PC-9 (cell line): ENCODE data around the gene ZNF512. TPM values are rescaled to one million over a fixed set of nuclear protein-coding genes. Genes with fewer than 3 reads are reported as not detected.
A peak's percentile ranks its signal among the peaks of the same experiment; 100 is the strongest.
"Not testable (repeated sequence)": the region's sequence is repeated elsewhere in the genome, so short reads cannot be mapped to it uniquely, and the experiment has no call there.

Experiments used
- BruUV-seq: library from RNA; stranded (reverse); fragments of 400-500 nt; replicated peaks from 2 replicates; lab custom pipeline; 2021; lab: Mats Ljungman, UMichigan
- CTCF ChIA-PET: fragments of 300-600 bp; sonication (Branson Sonifier 250); formaldehyde crosslinking; loops from one replicate; lab custom pipeline; 2022; ENCODE audit warnings: antibody characterized with exemption; lab: Charles Lee
- POLR2A ChIA-PET: fragments of 300-600 bp; sonication (Branson Sonifier 250); formaldehyde crosslinking; loops from one replicate; lab custom pipeline; 2022; ENCODE audit warnings: antibody characterized with exemption; ENCODE audit not compliant: unreplicated experiment; lab: Charles Lee
- DNase-seq, 2 experiments: peaks; one replicate each; pipeline versions ENCODE4 v3.0.0 to v3.0.0-alpha.2; 2015 to 2022; ENCODE audit warnings: mixed read lengths in 1 of 2
- H2AFZ ChIP-seq: fragments of 200-600 bp; sonication (generic); 2 replicates; pipeline ENCODE4 v1.8.1; 2017; ENCODE audit warnings: antibody characterized with exemption
- H3F3A ChIP-seq: fragments of 200-600 bp; sonication (generic); 2 replicates; pipeline ENCODE4 v1.8.1; 2017; ENCODE audit warnings: antibody characterized with exemption, mild to moderate bottlenecking, low read depth; ENCODE audit not compliant: insufficient read depth
- H3K27ac ChIP-seq: fragments of 200-600 bp; sonication (generic); 2 replicates; pipeline ENCODE4 v1.6.1; 2016; ENCODE audit warnings: mixed run types
- H3K27me3 ChIP-seq: fragments of 200-600 bp; sonication (generic); 2 replicates; pipeline ENCODE4 v1.6.1; 2016; ENCODE audit warnings: low read depth, mixed run types; ENCODE audit not compliant: insufficient read depth
- H3K36me3 ChIP-seq: fragments of 200-600 bp; sonication (generic); 2 replicates; pipeline ENCODE4 v1.6.1; 2016; ENCODE audit warnings: low read depth, mixed run types
- H3K4me1 ChIP-seq: fragments of 200-600 bp; sonication (generic); replicated peaks from 2 replicates; pipeline ENCODE4 v1.6.1; 2016; ENCODE audit warnings: mixed run types; ENCODE audit not compliant: insufficient read depth
- H3K4me2 ChIP-seq: fragments of 200-600 bp; sonication (generic); 2 replicates; pipeline ENCODE4 v1.6.1; 2017; ENCODE audit warnings: mixed run types
- H3K4me3 ChIP-seq: fragments of 200-600 bp; sonication (generic); 2 replicates; pipeline ENCODE4 v1.6.1; 2016; ENCODE audit warnings: mixed run types
- H3K79me2 ChIP-seq: fragments of 200-600 bp; sonication (generic); 2 replicates; pipeline ENCODE4 v1.6.1; 2017; ENCODE audit warnings: low read depth, mixed run types
- H3K9me2 ChIP-seq: fragments of 200-600 bp; sonication (generic); 2 replicates; pipeline ENCODE4 v1.8.1; 2017; ENCODE audit warnings: mild to moderate bottlenecking; ENCODE audit not compliant: insufficient read depth
- H3K9me3 ChIP-seq: fragments of 200-600 bp; sonication (generic); 2 replicates; pipeline ENCODE4 v1.8.1; 2016; ENCODE audit warnings: low read depth; ENCODE audit not compliant: insufficient read depth
- H4K20me1 ChIP-seq: fragments of 200-600 bp; sonication (generic); 2 replicates; pipeline ENCODE4 v1.8.1; 2017; ENCODE audit not compliant: insufficient read depth
- EZH2 ChIP-seq: fragments of 200-600 bp; sonication (generic); IDR thresholded peaks from 2 replicates; pipeline ENCODE4 v1.8.0; 2017; ENCODE audit warnings: antibody characterized with exemption, low read depth
- intact Hi-C: fragments of 100-400 bp; cut with micrococcal nuclease; formaldehyde crosslinking; loops from one replicate; pipeline ENCODE4 v1.10.0; 2022; ENCODE audit not compliant: unreplicated experiment
- total RNA-seq: library from RNA; stranded (reverse); gene quantifications from 2 replicates; pipeline ENCODE4 v1.2.3, GENCODE V29; 2021
- TF ChIP-seq, protein P1 (sequence below): fragments of 200-600 bp; sonication (generic); conservative IDR thresholded peaks from 2 replicates; pipeline ENCODE4 v1.6.1; 2017; ENCODE audit warnings: mixed run types, antibody characterized with exemption, mild to moderate bottlenecking, moderate library complexity

Gene ZNF512
- total RNA-seq, 1 experiment from 2014 or later, result 40.6 TPM

GRCh38 chr2:27621524-27621923 lies 38.7 kb downstream of the ZNF512 start:
- Histone ChIP-seq H4K20me1 (no peaks in the 10 kb centered on the region; the same call in 1 of the 2 replicates), H3K36me3 (peaks cover 46% of the 10 kb centered on the region), H3K9me3 (no peaks in the 10 kb centered on the region), H3K27ac (no peak overlapping the region), H3K27me3 (no peaks in the 10 kb centered on the region), H3K4me1 (peaks cover 7% of the 10 kb centered on the region), H2AFZ (no peak overlapping the region), H3K9me2 (no peaks in the 10 kb centered on the region), H3K4me2 (no peak overlapping the region), H3K79me2 (no peaks in the 10 kb centered on the region), H3F3A (peaks cover 21% of the 10 kb centered on the region), H3K4me3 (no peak overlapping the region)
- no TSS peak for BruUV-seq
- CTCF ChIA-PET, result interaction anchor here (0.6 kb wide), 1 partner anchor 167 kb away, joined by 4 read pairs; no protein-coding TSS in a partner anchor
- TF ChIP-seq, protein P1, sequence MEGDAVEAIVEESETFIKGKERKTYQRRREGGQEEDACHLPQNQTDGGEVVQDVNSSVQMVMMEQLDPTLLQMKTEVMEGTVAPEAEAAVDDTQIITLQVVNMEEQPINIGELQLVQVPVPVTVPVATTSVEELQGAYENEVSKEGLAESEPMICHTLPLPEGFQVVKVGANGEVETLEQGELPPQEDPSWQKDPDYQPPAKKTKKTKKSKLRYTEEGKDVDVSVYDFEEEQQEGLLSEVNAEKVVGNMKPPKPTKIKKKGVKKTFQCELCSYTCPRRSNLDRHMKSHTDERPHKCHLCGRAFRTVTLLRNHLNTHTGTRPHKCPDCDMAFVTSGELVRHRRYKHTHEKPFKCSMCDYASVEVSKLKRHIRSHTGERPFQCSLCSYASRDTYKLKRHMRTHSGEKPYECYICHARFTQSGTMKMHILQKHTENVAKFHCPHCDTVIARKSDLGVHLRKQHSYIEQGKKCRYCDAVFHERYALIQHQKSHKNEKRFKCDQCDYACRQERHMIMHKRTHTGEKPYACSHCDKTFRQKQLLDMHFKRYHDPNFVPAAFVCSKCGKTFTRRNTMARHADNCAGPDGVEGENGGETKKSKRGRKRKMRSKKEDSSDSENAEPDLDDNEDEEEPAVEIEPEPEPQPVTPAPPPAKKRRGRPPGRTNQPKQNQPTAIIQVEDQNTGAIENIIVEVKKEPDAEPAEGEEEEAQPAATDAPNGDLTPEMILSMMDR, result no peak
- no peak for TF ChIP-seq EZH2
- intact Hi-C loops, result no loop called here
- DNase-seq, result no peak
- POLR2A ChIA-PET, result no interaction called here

DNA sequence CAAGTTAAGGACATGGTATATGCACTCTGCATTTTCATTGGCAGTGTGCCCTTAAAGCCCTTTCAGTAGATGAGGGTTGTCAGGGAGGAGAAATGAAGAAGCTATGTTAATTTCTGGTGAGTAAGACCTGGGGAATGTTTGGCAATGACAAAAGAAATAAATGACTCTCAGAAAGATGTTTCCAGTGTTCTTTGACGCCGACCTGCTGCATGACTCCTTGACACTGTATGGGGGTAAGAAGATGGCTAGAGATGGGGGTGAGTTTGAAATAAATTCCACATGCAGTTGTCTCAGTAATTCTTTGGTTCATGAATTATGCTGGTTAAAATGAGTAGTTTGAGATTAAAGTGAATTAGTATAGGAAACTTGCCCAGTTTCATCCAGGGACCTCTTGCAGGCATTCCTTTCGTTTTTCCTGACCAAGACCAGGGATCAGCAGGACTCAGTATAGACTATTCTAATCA lies 40.1 kb downstream of the ZNF512 start:
- Histone ChIP-seq H4K20me1 (no peaks in the 10 kb centered on the region; the same call in 1 of the 2 replicates), H2AFZ (no peak overlapping the region), H3K79me2 (no peaks in the 10 kb centered on the region), H3K9me2 (no peaks in the 10 kb centered on the region), H3K27ac (no peak overlapping the region), H3K4me3 (no peak overlapping the region), H3K27me3 (no peaks in the 10 kb centered on the region), H3K4me2 (no peak overlapping the region), H3K9me3 (no peaks in the 10 kb centered on the region), H3F3A (peaks cover 28% of the 10 kb centered on the region), H3K36me3 (peaks cover 39% of the 10 kb centered on the region), H3K4me1 (peaks cover 21% of the 10 kb centered on the region)
- TF ChIP-seq, protein P1, result no peak
- TF ChIP-seq EZH2, result no peak
- CTCF ChIA-PET, result no interaction called here
- BruUV-seq, result no TSS peak
- intact Hi-C loops, result no loop called here
- no peak for DNase-seq
- POLR2A ChIA-PET, result no interaction called here

DNA sequence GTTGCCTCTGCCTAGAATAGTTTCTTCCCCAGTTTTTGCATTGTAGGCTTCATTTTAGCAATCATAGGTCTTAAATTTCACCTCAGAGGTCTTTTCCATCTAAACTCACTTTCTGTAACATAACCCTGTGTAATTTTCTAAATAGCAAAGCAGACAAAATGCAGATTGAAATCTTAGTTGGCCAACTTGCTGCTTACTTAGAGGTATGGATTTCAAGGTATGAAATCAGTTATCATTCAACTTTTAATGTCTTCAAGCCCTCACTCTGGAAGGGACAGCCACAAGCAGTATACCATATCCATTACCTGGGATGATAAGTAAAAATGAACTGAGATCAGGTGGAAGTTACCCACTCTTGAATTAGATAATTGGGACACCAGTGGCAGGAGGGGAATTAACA lies 42.1 kb downstream of the ZNF512 start:
- no peak overlapping the region for H2AFZ ChIP-seq
- no peak overlapping the region for H3K4me3 ChIP-seq
- intact Hi-C loops, result loop anchor here (5.0 kb wide), 2 partner anchors 218 to 303 kb away; partner anchors contain the start of genes MPV17 and PPM1G
- TF ChIP-seq EZH2, result no peak
- TF ChIP-seq, protein P1, result no peak
- H3K36me3 ChIP-seq, result peaks cover 35% of the 10 kb centered on the region
- no peaks in the 10 kb centered on the region for H3K9me3 ChIP-seq
- peaks cover 10% of the 10 kb centered on the region; the same call in 1 of the 2 replicates for H3K79me2 ChIP-seq
- no peak overlapping the region for H3K27ac ChIP-seq
- no peaks in the 10 kb centered on the region for H4K20me1 ChIP-seq
- ChIA-PET POLR2A (no interaction called here), CTCF (no interaction called here)
- no peak overlapping the region for H3K4me2 ChIP-seq
- no TSS peak for BruUV-seq
- no peaks in the 10 kb centered on the region for H3K9me2 ChIP-seq
- no peak for DNase-seq
- peaks cover 28% of the 10 kb centered on the region for H3F3A ChIP-seq
- H3K4me1 ChIP-seq, result peaks cover 26% of the 10 kb centered on the region
- H3K27me3 ChIP-seq, result no peaks in the 10 kb centered on the region

GRCh38 chr2:27626323-27626722 lies 43.5 kb downstream of the ZNF512 start:
- H3K9me2 ChIP-seq, H3K9me3 ChIP-seq, H2AFZ ChIP-seq, H3K4me2 ChIP-seq, H3K4me3 ChIP-seq, BruUV-seq, H3K27me3 ChIP-seq, H4K20me1 ChIP-seq: not testable (repeated sequence)
- H3K4me1 ChIP-seq, result peaks cover 27% of the 10 kb centered on the region
- peaks cover 12% of the 10 kb centered on the region; the same call in 1 of the 2 replicates for H3K79me2 ChIP-seq
- POLR2A ChIA-PET, result interaction anchor here (0.6 kb wide), 3 partner anchors 37 to 229 kb away, joined by 4 to 8 read pairs (median 5); no protein-coding TSS in a partner anchor
- peak overlapping the region; percentile 86 for H3K27ac ChIP-seq
- peaks cover 28% of the 10 kb centered on the region; the same call in 1 of the 2 replicates for H3F3A ChIP-seq
- DNase-seq, result peak in 1 of 2 experiments; percentile 62
- peaks cover 38% of the 10 kb centered on the region; the same call in 1 of the 2 replicates for H3K36me3 ChIP-seq
- CTCF ChIA-PET, result interaction anchor here (1.0 kb wide), 1 partner anchor 57 kb away, joined by 3 read pairs; no protein-coding TSS in a partner anchor
- intact Hi-C loops, result loop anchor here (5.0 kb wide), 2 partner anchors 219 to 304 kb away; partner anchors contain the start of genes MPV17 and PPM1G

DNA sequence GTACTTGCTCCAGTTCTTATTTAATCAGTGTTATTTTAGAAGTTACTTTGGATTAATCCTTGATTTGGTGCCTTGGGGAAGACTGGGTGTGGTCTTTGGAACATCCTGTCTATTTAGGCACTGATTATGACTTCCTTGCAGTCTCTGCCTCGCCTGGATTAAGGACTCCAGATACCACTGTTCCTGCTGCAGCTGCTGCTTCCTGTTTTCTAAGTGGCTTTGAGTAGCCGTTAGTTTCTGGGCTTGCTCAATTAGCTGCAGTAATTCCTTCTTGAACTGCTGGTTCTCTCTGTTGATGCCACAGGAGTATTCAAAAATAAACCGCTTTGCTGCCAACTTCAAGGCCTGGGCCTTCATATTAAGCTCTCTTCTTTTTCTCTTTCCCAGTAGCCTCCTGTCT lies 44.1 kb downstream of the ZNF512 start:
- peaks cover 28% of the 10 kb centered on the region; the same call in 1 of the 2 replicates for H3F3A ChIP-seq
- H3K4me1 ChIP-seq, result peaks cover 27% of the 10 kb centered on the region
- H3K9me3 ChIP-seq, DNase-seq, H3K9me2 ChIP-seq, H3K4me3 ChIP-seq, H3K27me3 ChIP-seq, H3K4me2 ChIP-seq, H4K20me1 ChIP-seq, H2AFZ ChIP-seq, BruUV-seq: not testable (repeated sequence)
- H3K36me3 ChIP-seq, result peaks cover 32% of the 10 kb centered on the region; the same call in 1 of the 2 replicates
- intact Hi-C loops, result loop anchor here (5.0 kb wide), 2 partner anchors 220 to 305 kb away; partner anchors contain the start of genes MPV17 and PPM1G
- POLR2A ChIA-PET, result interaction anchor here (0.6 kb wide), 3 partner anchors 37 to 229 kb away, joined by 4 to 8 read pairs (median 5); no protein-coding TSS in a partner anchor
- peaks cover 12% of the 10 kb centered on the region; the same call in 1 of the 2 replicates for H3K79me2 ChIP-seq
- CTCF ChIA-PET, result interaction anchor here (1.0 kb wide), 1 partner anchor 57 kb away, joined by 3 read pairs; no protein-coding TSS in a partner anchor
- H3K27ac ChIP-seq, result peak overlapping the region; percentile 86
